ENCODE data around the gene SEMA4D.

SEMA4D gene

DNA sequence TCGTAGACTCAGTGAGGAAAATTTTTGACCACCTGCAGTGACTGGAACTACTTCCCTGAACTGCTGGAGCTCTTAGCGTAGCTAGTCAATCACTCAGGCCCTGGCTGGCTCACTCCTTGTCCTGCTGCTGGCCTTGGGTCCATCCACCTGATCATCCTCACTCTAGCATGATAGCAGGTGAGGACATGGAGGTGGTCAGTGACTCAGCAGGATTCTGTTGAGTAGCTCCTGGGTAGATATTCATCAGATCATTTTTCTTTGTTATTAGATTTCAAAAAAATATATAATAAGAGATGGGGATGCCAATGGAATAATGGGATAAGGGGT, 25.0 kb upstream of the SEMA4D start:
- TF ChIP-seq, protein P1, sequence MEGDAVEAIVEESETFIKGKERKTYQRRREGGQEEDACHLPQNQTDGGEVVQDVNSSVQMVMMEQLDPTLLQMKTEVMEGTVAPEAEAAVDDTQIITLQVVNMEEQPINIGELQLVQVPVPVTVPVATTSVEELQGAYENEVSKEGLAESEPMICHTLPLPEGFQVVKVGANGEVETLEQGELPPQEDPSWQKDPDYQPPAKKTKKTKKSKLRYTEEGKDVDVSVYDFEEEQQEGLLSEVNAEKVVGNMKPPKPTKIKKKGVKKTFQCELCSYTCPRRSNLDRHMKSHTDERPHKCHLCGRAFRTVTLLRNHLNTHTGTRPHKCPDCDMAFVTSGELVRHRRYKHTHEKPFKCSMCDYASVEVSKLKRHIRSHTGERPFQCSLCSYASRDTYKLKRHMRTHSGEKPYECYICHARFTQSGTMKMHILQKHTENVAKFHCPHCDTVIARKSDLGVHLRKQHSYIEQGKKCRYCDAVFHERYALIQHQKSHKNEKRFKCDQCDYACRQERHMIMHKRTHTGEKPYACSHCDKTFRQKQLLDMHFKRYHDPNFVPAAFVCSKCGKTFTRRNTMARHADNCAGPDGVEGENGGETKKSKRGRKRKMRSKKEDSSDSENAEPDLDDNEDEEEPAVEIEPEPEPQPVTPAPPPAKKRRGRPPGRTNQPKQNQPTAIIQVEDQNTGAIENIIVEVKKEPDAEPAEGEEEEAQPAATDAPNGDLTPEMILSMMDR (conservative IDR thresholded peaks at IDR 0.05; ENCODE audit: low read depth, low read length): no peak
- Histone ChIP-seq H3K27me3 (ENCODE audit: insufficient read depth, low read depth) (no peaks in the 10 kb centered on the region), H3K4me2 (peak overlapping the region; percentile 53; the same call in 1 of the 2 replicates), H3K4me1 (ENCODE audit: low read depth, poor library complexity, severe bottlenecking) (peaks cover 37% of the 10 kb centered on the region), H4K20me1 (ENCODE audit: insufficient read depth) (no peaks in the 10 kb centered on the region), H3K79me2 (ENCODE audit: insufficient read depth, low read depth) (no peaks in the 10 kb centered on the region), H3K4me3 (IDR thresholded peaks at IDR 0.05; ENCODE audit: insufficient read depth, low read depth, low read length) (no peak overlapping the region), H3K27ac (peak overlapping the region; percentile 53), H3K36me3 (ENCODE audit: insufficient read depth) (no peaks in the 10 kb centered on the region), H3K9ac (no peak overlapping the region), H2AFZ (ENCODE audit: low read depth) (peak overlapping the region; percentile 60; the same call in 1 of the 2 replicates)

DNA sequence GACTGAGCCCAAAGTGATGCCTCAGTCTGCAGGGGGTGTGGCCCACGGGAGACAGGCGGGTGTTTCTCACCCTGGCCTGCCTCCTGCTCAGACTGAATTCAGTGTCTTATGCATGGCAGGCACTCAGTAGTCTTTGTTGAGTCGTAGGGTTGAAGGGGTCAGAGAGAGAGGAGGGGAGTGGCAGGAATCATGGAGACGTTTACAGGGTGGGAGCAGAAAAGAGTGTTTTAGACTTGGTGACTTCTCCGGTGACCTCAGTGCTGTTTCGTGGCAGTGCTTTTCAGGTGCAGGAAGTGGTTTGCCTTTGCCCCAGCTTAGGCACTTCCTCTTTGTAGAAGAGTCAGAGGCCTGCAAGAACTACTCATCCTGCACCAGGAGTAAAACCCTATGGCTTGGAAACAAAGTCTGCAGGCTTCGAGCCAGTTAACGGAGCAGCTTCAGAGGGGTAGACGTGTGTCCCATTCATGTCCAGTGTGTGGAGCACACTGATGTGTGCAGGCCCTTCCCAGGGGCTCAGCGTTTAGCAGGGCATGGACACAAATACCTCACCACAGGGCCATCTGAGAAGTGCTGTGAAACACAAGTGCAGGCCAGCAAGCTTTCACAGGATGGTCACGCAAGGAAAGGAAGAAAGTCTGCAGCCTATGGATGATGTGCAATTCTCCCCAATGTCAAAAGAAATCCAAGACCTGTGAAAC, 24.5 kb upstream of the SEMA4D start:
- Histone ChIP-seq H2AFZ (ENCODE audit: low read depth) (peak overlapping the region; percentile 60), H4K20me1 (ENCODE audit: insufficient read depth) (no peaks in the 10 kb centered on the region), H3K4me1 (ENCODE audit: low read depth, poor library complexity, severe bottlenecking) (peaks cover 37% of the 10 kb centered on the region), H3K27me3 (ENCODE audit: insufficient read depth, low read depth) (no peaks in the 10 kb centered on the region), H3K27ac (peak overlapping the region; percentile 53), H3K9ac (peak overlapping the region; percentile 16; the same call in 1 of the 2 replicates), H3K36me3 (ENCODE audit: insufficient read depth) (no peaks in the 10 kb centered on the region), H3K4me3 (IDR thresholded peaks at IDR 0.05; ENCODE audit: insufficient read depth, low read depth, low read length) (no peak overlapping the region), H3K79me2 (ENCODE audit: insufficient read depth, low read depth) (no peaks in the 10 kb centered on the region), H3K4me2 (peak overlapping the region; percentile 53)
- TF ChIP-seq, protein P1 (conservative IDR thresholded peaks at IDR 0.05; ENCODE audit: low read depth, low read length): no peak

DNA sequence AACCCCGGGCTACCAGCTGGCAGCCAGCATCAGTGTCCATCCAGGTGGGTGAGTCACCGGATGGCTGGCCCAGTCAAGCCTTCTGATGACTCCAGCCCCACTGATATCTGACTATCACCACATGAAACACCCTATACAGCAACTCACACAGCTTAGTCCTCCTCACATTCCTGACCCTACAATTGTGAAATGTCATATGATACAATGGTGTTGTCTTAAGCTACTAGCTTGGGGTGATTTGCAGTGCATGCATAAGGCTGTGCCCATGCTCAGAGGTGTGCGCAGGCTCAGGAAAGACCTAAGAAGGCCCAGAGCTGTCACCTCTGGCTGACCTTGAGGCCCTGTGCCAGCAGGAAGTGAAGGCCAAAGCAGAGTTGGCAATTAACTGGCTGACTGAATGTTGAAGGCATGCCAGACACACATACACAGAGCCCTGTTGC, 21.5 kb upstream of the SEMA4D start:
- Histone ChIP-seq H3K4me1 (ENCODE audit: low read depth, poor library complexity, severe bottlenecking) (peaks cover 37% of the 10 kb centered on the region), H3K4me2 (no peak overlapping the region), H3K79me2 (ENCODE audit: insufficient read depth, low read depth) (no peaks in the 10 kb centered on the region), H3K27ac (no peak overlapping the region), H2AFZ (ENCODE audit: low read depth) (no peak overlapping the region), H3K9ac (no peak overlapping the region), H3K27me3 (ENCODE audit: insufficient read depth, low read depth) (no peaks in the 10 kb centered on the region), H4K20me1 (ENCODE audit: insufficient read depth) (no peaks in the 10 kb centered on the region), H3K36me3 (ENCODE audit: insufficient read depth) (no peaks in the 10 kb centered on the region), H3K4me3 (IDR thresholded peaks at IDR 0.05; ENCODE audit: insufficient read depth, low read depth, low read length) (no peak overlapping the region)
- TF ChIP-seq, protein P1 (conservative IDR thresholded peaks at IDR 0.05; ENCODE audit: low read depth, low read length): no peak

DNA sequence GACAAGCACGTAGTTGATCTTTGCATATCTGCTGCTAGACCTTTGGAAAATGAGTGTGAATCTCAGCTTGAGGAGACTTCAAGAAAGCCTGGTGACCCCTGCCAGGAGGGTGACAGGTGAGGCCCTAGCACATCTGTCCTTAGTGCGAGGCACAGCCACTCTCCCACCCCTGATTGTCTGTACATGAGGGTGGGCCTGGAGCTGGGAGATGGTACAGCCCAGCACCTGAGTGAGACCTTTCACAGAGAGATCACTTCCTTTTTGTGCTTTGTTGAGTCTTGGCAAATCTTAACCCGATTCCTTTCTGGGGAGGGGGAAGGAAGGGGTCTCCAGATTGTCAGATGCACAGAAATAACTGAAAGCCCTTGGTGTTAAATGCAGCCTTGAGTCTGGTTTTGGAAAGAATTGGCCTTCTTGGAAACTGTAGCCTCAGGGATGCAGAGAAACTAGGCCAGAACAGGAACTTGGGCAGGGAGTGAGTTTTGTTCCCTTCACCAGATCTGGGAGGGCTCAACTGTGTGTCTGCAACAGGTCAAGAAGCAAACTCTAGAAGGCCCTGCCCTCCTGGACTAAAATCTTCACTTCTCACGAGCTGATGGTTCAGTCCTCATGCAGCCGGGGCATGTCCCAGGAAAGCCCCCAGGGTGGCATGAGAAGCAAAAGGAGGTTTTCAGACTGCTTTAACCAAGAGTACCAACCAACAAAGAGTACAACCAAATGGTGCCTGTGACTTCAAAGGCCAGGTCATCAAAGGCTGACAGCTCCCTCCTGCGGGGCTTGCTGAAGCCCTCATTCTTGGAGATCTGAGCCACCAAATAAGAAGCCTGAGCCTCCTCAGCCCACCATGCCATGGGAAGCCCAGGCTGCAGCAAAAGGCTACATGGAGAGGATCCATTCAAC, 20.8 kb upstream of the SEMA4D start:
- no peak overlapping the region for H3K4me2 ChIP-seq

More for the DNA sequence above, 20.8 kb upstream of the SEMA4D start:
- Histone ChIP-seq H4K20me1 (ENCODE audit: insufficient read depth) (no peaks in the 10 kb centered on the region), H3K4me3 (IDR thresholded peaks at IDR 0.05; ENCODE audit: insufficient read depth, low read depth, low read length) (no peak overlapping the region), H3K9ac (no peak overlapping the region), H3K27me3 (ENCODE audit: insufficient read depth, low read depth) (no peaks in the 10 kb centered on the region), H2AFZ (ENCODE audit: low read depth) (no peak overlapping the region), H3K27ac (no peak overlapping the region), H3K4me1 (ENCODE audit: low read depth, poor library complexity, severe bottlenecking) (peaks cover 36% of the 10 kb centered on the region), H3K36me3 (ENCODE audit: insufficient read depth) (no peaks in the 10 kb centered on the region), H3K79me2 (ENCODE audit: insufficient read depth, low read depth) (no peaks in the 10 kb centered on the region)
- TF ChIP-seq, protein P1 (conservative IDR thresholded peaks at IDR 0.05; ENCODE audit: low read depth, low read length): no peak

Measured in KMS-11 (cell line).